Uterus (tissue), 4 donors: ENCODE data around the gene DPCD. TPM values are rescaled to one million over a fixed set of nuclear protein-coding genes. Genes with fewer than 3 reads are reported as not detected.

ENCODE experiments used
- DNase-seq, 2 donors: peaks; one replicate each; pipeline ENCODE4 v3.0.0-alpha.2; 2019 to 2020
- H3K27ac ChIP-seq, 2 donors: fragments of 200-600 bp; sonication (generic); 1 replicate in 1 of 2; 2 replicates in 1 of 2; pipeline ENCODE4 v1.5.1; 2016 to 2018
- H3K27me3 ChIP-seq, 2 donors: fragments of 200-600 bp; sonication (generic); one replicate each; pipeline ENCODE4 v1.5.1; 2018 to 2019; ENCODE audit warnings: control low read depth in 1 of 2
- H3K36me3 ChIP-seq, 2 donors: fragments of 200-600 bp; sonication (generic); one replicate each; pipeline ENCODE4 v1.5.1; 2019; ENCODE audit warnings: control low read depth in 1 of 2
- H3K4me1 ChIP-seq, 2 donors: fragments of 200-600 bp; sonication (generic); one replicate each; pipeline ENCODE4 v1.5.1; 2018 to 2019; ENCODE audit warnings: control low read depth in 1 of 2
- H3K4me3 ChIP-seq, 2 donors: fragments of 200-600 bp; sonication (generic); 1 replicate in 1 of 2; 2 replicates in 1 of 2; pipeline ENCODE4 v1.5.1; 2018 to 2019; ENCODE audit warnings: mild to moderate bottlenecking in 1 of 2
- H3K9me3 ChIP-seq, 2 donors: fragments of 200-600 bp; sonication (generic); one replicate each; pipeline ENCODE4 v1.5.1; 2019; ENCODE audit warnings: control low read depth in 1 of 2
- POLR2A ChIP-seq, 2 donors: fragments of 450-650 bp; IDR thresholded peaks; one replicate each; pipeline ENCODE4 v1.6.1; 2016; ENCODE audit warnings: antibody characterized with exemption in 2 of 2, mild to moderate bottlenecking in 1 of 2, moderate library complexity in 1 of 2
- intact Hi-C: fragments of 100-400 bp; cut with DNase I; formaldehyde crosslinking; loops from one replicate; pipeline ENCODE4 v1.15.1; 2023; ENCODE audit warnings: low total_unique reads
- total RNA-seq, 4 donors: library from RNA; depleted of rRNA in 3 of 4; stranded (reverse); fragments of >200 nt in 3 of 4; gene quantifications; one replicate each; pipeline versions ENCODE4 v1.1.0 to v1.2.4, GENCODE V29; 2014 to 2023
- TF ChIP-seq, protein P1 (sequence below), 4 experiments: fragments of 200-600 bp in 2 of 4; fragments of 450-650 bp in 2 of 4; sonication (generic) in 2 of 4; IDR thresholded peaks; one replicate each; pipeline ENCODE4 v1.5.1; 2016 to 2019; ENCODE audit warnings: antibody characterized with exemption in 4 of 4, mild to moderate bottlenecking in 2 of 4, moderate library complexity in 1 of 4
- donor health status: DM: yes; HTN: yes; CAD: no.

The DPCD gene
- total RNA-seq, 4 donors from 2014 or later, result 5.1 to 35.6 (median 21.7) TPM

DNA sequence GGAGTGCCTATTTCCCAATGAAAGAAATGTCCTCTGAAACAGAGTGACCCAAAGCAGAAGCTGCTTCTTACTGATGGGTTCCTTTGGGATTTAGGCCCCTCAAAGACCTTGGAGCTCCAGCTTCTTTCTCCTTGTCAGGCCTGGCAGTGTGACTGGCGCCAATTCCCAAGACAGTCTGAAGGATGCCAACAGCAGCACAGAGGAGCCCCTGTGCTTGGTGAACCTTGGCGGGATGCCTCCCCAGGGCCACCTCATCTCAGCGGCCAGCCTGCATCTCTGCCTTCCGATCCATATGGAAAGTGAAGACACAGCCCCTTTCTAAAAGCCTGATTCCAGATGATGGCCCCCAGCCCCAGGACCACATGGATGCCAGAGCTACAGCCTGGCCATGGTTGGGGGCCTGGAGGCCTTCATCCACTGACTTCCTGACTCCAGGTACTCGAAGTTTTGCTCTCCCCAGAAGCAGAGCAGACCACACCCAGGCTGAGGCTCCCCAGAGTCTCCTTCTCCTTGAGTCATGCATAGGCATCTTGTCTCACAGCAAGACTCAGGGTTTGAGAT, 61.5 kb downstream of the DPCD start:
- TF ChIP-seq, protein P1, sequence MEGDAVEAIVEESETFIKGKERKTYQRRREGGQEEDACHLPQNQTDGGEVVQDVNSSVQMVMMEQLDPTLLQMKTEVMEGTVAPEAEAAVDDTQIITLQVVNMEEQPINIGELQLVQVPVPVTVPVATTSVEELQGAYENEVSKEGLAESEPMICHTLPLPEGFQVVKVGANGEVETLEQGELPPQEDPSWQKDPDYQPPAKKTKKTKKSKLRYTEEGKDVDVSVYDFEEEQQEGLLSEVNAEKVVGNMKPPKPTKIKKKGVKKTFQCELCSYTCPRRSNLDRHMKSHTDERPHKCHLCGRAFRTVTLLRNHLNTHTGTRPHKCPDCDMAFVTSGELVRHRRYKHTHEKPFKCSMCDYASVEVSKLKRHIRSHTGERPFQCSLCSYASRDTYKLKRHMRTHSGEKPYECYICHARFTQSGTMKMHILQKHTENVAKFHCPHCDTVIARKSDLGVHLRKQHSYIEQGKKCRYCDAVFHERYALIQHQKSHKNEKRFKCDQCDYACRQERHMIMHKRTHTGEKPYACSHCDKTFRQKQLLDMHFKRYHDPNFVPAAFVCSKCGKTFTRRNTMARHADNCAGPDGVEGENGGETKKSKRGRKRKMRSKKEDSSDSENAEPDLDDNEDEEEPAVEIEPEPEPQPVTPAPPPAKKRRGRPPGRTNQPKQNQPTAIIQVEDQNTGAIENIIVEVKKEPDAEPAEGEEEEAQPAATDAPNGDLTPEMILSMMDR (IDR thresholded peaks at IDR 0.05), result no peak
- TF ChIP-seq POLR2A (IDR thresholded peaks at IDR 0.05), result no peak
- no peaks in the 10 kb centered on the region for H3K36me3 ChIP-seq
- H3K4me1 ChIP-seq, result no peaks in the 10 kb centered on the region
- intact Hi-C loops, result no loop called here
- H3K4me3 ChIP-seq, result no peak overlapping the region
- H3K27ac ChIP-seq, result no peak overlapping the region
- no peaks in the 10 kb centered on the region for H3K9me3 ChIP-seq
- no peak for DNase-seq
- no peaks in the 10 kb centered on the region for H3K27me3 ChIP-seq

DNA sequence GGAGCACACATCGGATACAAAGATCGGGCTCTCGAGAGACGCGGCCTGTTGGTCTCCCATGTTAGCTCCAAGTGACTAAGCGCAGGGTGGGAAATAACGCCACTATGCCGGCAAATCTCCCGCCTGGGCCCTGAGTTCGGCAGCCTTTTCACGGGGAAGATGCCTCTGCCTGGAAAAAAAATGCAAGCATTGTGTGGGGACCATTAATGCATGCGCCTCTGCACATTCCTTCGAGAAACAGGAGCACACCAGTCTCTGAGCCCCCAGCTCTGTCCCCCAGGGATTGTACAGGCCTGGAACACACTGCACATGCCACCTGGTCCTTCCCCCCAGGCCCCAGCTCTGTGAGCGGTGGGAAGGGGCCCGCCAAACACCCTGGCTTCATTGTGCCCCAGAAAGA, 62.7 kb downstream of the DPCD start:
- intact Hi-C loops, result no loop called here
- no peak overlapping the region for H3K4me3 ChIP-seq
- no peaks in the 10 kb centered on the region for H3K36me3 ChIP-seq
- H3K27me3 ChIP-seq, result no peaks in the 10 kb centered on the region
- no peak for DNase-seq
- no peaks in the 10 kb centered on the region for H3K9me3 ChIP-seq
- no peaks in the 10 kb centered on the region for H3K4me1 ChIP-seq
- no peak overlapping the region for H3K27ac ChIP-seq
- TF ChIP-seq, protein P1 (IDR thresholded peaks at IDR 0.05), result no peak
- TF ChIP-seq POLR2A (IDR thresholded peaks at IDR 0.05), result no peak

DNA sequence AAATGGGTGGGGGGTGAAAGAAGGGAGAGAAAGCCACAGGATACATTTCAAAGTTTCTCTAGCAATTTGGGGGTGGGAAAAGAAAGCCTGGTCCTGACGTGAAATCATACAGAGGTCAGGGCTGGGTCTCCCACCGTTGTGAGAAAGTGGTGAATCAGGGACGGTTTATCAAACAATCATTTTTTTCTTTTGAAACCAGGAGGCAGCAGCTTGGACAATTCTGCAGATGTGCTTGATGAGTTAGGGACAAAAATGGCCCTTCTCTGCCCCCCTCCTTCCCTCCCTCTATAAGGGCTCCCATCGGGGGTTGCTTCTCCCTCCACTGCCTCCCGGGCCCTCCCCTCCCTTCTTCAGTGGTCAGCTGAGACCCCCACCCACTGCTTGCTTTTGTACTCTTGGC, 63.2 kb downstream of the DPCD start:
- TF ChIP-seq POLR2A (IDR thresholded peaks at IDR 0.05), result no peak

DNA sequence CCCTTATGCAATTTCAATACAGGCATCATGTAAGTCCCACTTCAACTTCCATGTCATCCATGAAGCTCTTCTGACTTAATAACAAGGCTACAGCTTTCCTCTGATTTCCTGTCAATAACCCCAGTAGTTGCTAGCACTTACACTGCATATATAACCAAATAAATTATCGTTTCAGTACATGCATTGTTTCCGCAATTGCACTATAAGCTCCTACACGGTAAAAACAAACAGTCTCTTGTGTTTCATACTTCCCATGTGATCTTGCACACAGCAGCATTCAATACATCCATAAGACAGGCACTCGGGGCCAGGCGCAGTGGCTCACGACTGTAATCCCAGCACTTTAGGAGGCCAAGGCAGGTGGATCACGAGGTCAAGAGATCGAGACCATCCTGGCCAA, 65.4 kb downstream of the DPCD start:
- no peak overlapping the region for H3K27ac ChIP-seq

More for the DNA sequence above, 63.2 kb downstream of the DPCD start:
- DNase-seq, result no peak
- Histone ChIP-seq H3K4me3 (no peak overlapping the region), H3K36me3 (no peaks in the 10 kb centered on the region), H3K4me1 (no peaks in the 10 kb centered on the region), H3K27me3 (no peaks in the 10 kb centered on the region), H3K27ac (no peak overlapping the region), H3K9me3 (no peaks in the 10 kb centered on the region)
- intact Hi-C loops, result no loop called here

DNA sequence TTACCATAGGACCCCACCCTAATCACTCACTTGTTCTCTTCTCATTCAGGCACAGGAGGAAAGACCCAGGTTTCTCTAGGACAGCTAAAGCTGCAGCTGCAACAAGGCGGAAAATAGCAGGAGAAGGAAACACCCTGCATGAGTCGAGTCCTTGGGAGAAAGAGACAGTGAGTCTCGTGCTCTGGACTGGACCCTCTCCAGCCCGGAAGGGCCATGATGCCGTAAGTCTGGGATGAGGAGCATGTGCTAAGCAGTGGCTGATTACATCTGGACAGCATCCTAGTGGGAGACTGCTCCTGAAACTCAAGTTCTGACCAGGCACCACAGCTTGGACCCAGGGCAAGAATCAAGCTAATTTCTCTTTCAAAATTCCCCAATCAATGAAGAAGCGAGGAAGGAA, 67.4 kb downstream of the DPCD start:
- TF ChIP-seq, protein P1 (IDR thresholded peaks at IDR 0.05), result no peak
- no peak for TF ChIP-seq POLR2A (IDR thresholded peaks at IDR 0.05)
- DNase-seq, result peak in 1 of 2 donors; percentile 50
- H3K9me3 ChIP-seq, result no peaks in the 10 kb centered on the region
- H3K27me3 ChIP-seq, result no peaks in the 10 kb centered on the region
- no peak overlapping the region for H3K4me3 ChIP-seq
- intact Hi-C loops, result no loop called here
- H3K36me3 ChIP-seq, result no peaks in the 10 kb centered on the region
- no peak overlapping the region for H3K27ac ChIP-seq
- H3K4me1 ChIP-seq, result no peaks in the 10 kb centered on the region

More for the DNA sequence above, 65.4 kb downstream of the DPCD start:
- TF ChIP-seq POLR2A (IDR thresholded peaks at IDR 0.05), result no peak
- Histone ChIP-seq H3K4me3 (no peak overlapping the region), H3K36me3 (no peaks in the 10 kb centered on the region), H3K27me3 (no peaks in the 10 kb centered on the region), H3K4me1 (no peaks in the 10 kb centered on the region), H3K9me3 (no peaks in the 10 kb centered on the region)
- DNase-seq, result no peak
- intact Hi-C loops, result no loop called here

DNA sequence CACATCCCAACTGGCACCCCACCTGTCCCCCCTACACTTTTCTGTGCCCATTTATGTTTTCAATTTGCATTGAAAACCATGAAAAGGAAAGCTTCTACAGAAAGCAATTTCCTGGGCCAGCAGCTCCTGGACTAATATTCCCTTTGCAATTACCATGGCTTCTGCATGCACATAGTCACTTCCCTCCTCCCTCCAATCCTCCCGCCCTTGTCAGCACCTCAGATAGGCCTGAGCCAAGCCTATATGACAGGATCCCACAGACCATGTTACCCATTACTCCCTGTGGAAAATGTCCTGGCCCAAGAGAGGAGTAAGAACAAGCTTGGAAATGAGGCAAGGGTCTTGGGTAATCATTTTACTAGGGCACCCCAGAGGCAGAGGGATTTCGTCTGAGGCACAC, 68.8 kb downstream of the DPCD start:
- intact Hi-C loops, result no loop called here
- Histone ChIP-seq H3K36me3 (no peaks in the 10 kb centered on the region), H3K27me3 (no peaks in the 10 kb centered on the region), H3K9me3 (no peaks in the 10 kb centered on the region), H3K4me3 (no peak overlapping the region), H3K27ac (no peak overlapping the region), H3K4me1 (no peaks in the 10 kb centered on the region)
- no peak for DNase-seq
- TF ChIP-seq, protein P1 (IDR thresholded peaks at IDR 0.05), result no peak
- TF ChIP-seq POLR2A (IDR thresholded peaks at IDR 0.05), result no peak
